DMS79 (cell line): ENCODE data around the gene CFAP221.

Experiments used
- DNase-seq: peaks from one replicate; lab custom pipeline; 2025; lab: John Stamatoyannopoulos, UW

CFAP221 gene

GRCh38 chr2:119680457-119681202, 136.4 kb downstream of the CFAP221 start:
- DNase-seq: no peak

GRCh38 chr2:119681203-119681867, 137.1 kb downstream of the CFAP221 start:
- no peak for DNase-seq

GRCh38 chr2:119681868-119682220, 137.6 kb downstream of the CFAP221 start:
- no peak for DNase-seq

GRCh38 chr2:119682578-119682977, 138.3 kb downstream of the CFAP221 start:
- DNase-seq: no peak

- no peak for DNase-seq
Measured at GRCh38 chr2:119683074-119683712, 138.9 kb downstream of the CFAP221 start.

GRCh38 chr2:119683713-119684443, 139.6 kb downstream of the CFAP221 start:
- no peak for DNase-seq

- DNase-seq: no peak
Measured at GRCh38 chr2:119684518-119684917, 140.3 kb downstream of the CFAP221 start.

GRCh38 chr2:119688616-119689015, 144.4 kb downstream of the CFAP221 start:
- DNase-seq: no peak

- no peak for DNase-seq
Measured at GRCh38 chr2:119689218-119689617, 145.0 kb downstream of the CFAP221 start.

- no peak for DNase-seq
Measured at GRCh38 chr2:119691189-119691588, 146.9 kb downstream of the CFAP221 start.

- DNase-seq: no peak
Measured at GRCh38 chr2:119691651-119692245, 147.5 kb downstream of the CFAP221 start.

- no peak for DNase-seq
Measured at GRCh38 chr2:119692310-119692709, 148.1 kb downstream of the CFAP221 start.

GRCh38 chr2:119692954-119693353, 148.7 kb downstream of the CFAP221 start:
- no peak for DNase-seq

GRCh38 chr2:119693567-119693966, 149.3 kb downstream of the CFAP221 start:
- DNase-seq: no peak

GRCh38 chr2:119693967-119694366, 149.7 kb downstream of the CFAP221 start:
- DNase-seq: no peak

GRCh38 chr2:119694470-119694844, 150.2 kb downstream of the CFAP221 start:
- DNase-seq: no peak

GRCh38 chr2:119694845-119695521, 150.7 kb downstream of the CFAP221 start:
- peak; percentile 81 for DNase-seq

- no peak for DNase-seq
Measured at GRCh38 chr2:119696005-119696404, 151.8 kb downstream of the CFAP221 start.

- no peak for DNase-seq
Measured at GRCh38 chr2:119696494-119697030, 152.3 kb downstream of the CFAP221 start.

GRCh38 chr2:119697290-119698020, 153.2 kb downstream of the CFAP221 start:
- DNase-seq: no peak

GRCh38 chr2:119698246-119698645, 154.0 kb downstream of the CFAP221 start:
- DNase-seq: no peak
